IMR-90 (cell line): ENCODE measurements around the gene MAN1C1. TPM values are rescaled to one million over a fixed set of nuclear protein-coding genes. Genes with fewer than 3 reads are reported as not detected.

Experiments
- ATAC-seq: fragments of 200-7000 bp; cut with Tn5 transposase; 2 replicates; pipeline ENCODE4 v1.9.1; 2020; ENCODE audit warnings: low read depth, mild to moderate bottlenecking, moderate library complexity
- BruUV-seq: library from RNA; stranded (reverse); fragments of 400-500 nt; replicated peaks from 2 replicates; lab custom pipeline; 2021; lab: Mats Ljungman, UMichigan
- CTCF ChIA-PET: fragments of 300-600 bp; formaldehyde crosslinking; extraction: SDS; loops from one replicate; lab custom pipeline; 2021; ENCODE audit warnings: antibody characterized with exemption; lab: Yijun Ruan, JAX
- POLR2A ChIA-PET: fragments of 300-600 bp; sonication (Branson Sonifier 250); formaldehyde crosslinking; loops from one replicate; lab custom pipeline; 2022; ENCODE audit warnings: antibody characterized with exemption; ENCODE audit not compliant: unreplicated experiment; lab: Charles Lee
- DNase-seq: peaks from one replicate; pipeline ENCODE4 v3.0.0; 2013
- H2AFZ ChIP-seq: replicated peaks from 2 replicates; pipeline ENCODE3; 2013; ENCODE audit warnings: low read length, mild to moderate bottlenecking; ENCODE audit not compliant: poor library complexity
- H2AK5ac ChIP-seq: 2 replicates; pipeline ENCODE4 v1.6.1; 2013; ENCODE audit warnings: low read depth, low read length, inconsistent platforms
- H2AK9ac ChIP-seq: replicated peaks from 2 replicates; pipeline ENCODE3; 2013; ENCODE audit warnings: mild to moderate bottlenecking, low read depth, low read length, moderate library complexity; ENCODE audit not compliant: poor library complexity
- H2BK120ac ChIP-seq: 2 replicates; pipeline ENCODE4 v1.6.1; 2013; ENCODE audit warnings: low read depth, low read length, inconsistent platforms
- H2BK15ac ChIP-seq: 3 replicates; pipeline ENCODE4 v1.6.1; 2013; ENCODE audit warnings: low read depth, low read length, inconsistent platforms
- H2BK20ac ChIP-seq: 2 replicates; pipeline ENCODE4 v1.6.1; 2013; ENCODE audit warnings: low read depth, mild to moderate bottlenecking, inconsistent platforms, low read length, moderate library complexity
- H2BK5ac ChIP-seq: 2 replicates; pipeline ENCODE4 v1.6.1; 2013; ENCODE audit warnings: mild to moderate bottlenecking, low read depth, low read length, inconsistent platforms; ENCODE audit not compliant: poor library complexity, severe bottlenecking
- H3K14ac ChIP-seq: replicated peaks from 2 replicates; pipeline ENCODE4 v1.6.1; 2013; ENCODE audit warnings: low read depth, low read length, inconsistent platforms
- H3K18ac ChIP-seq: 2 replicates; pipeline ENCODE4 v1.6.1; 2013; ENCODE audit warnings: low read depth, low read length, control low read depth
- H3K23ac ChIP-seq: 2 replicates; pipeline ENCODE4 v1.6.1; 2013; ENCODE audit warnings: low read depth, low read length, inconsistent platforms
- H3K27ac ChIP-seq: 2 replicates; pipeline ENCODE4 v1.5.1; 2013; ENCODE audit warnings: mild to moderate bottlenecking, control low read depth, low read length; ENCODE audit not compliant: insufficient read depth
- H3K27me3 ChIP-seq: 2 replicates; pipeline ENCODE4 v1.6.1; 2013; ENCODE audit warnings: low read length; ENCODE audit not compliant: control insufficient read depth, insufficient read depth
- H3K36me3 ChIP-seq: 2 replicates; pipeline ENCODE4 v1.6.1; 2013; ENCODE audit warnings: low read length, mixed read lengths; ENCODE audit not compliant: control insufficient read depth, insufficient read depth
- H3K4ac ChIP-seq: 2 replicates; pipeline ENCODE4 v1.6.1; 2013; ENCODE audit warnings: low read depth, low read length, inconsistent platforms
- H3K4me1 ChIP-seq: 2 replicates; pipeline ENCODE4 v1.6.1; 2013; ENCODE audit warnings: low read length, mixed read lengths; ENCODE audit not compliant: control insufficient read depth, insufficient read depth
- H3K4me2 ChIP-seq: 2 replicates; pipeline ENCODE4 v1.6.1; 2013; ENCODE audit warnings: low read depth, mild to moderate bottlenecking, control low read depth, low read length, moderate library complexity
- H3K4me3 ChIP-seq: 2 replicates; pipeline ENCODE4 v1.5.1; 2013; ENCODE audit warnings: low read depth, mild to moderate bottlenecking, control low read depth, low read length, moderate library complexity; ENCODE audit not compliant: insufficient read depth
- H3K56ac ChIP-seq: 2 replicates; pipeline ENCODE4 v1.6.1; 2013; ENCODE audit warnings: low read length, inconsistent platforms; ENCODE audit not compliant: insufficient read depth; ENCODE audit errors: extremely low read depth
- H3K79me1 ChIP-seq, 2 experiments: 2 replicates each; pipeline ENCODE4 v1.6.1; 2013; ENCODE audit warnings: low read length in 2 of 2, inconsistent platforms in 1 of 2, low read depth in 1 of 2
- H3K9ac ChIP-seq: 2 replicates; pipeline ENCODE4 v1.6.1; 2013; ENCODE audit warnings: low read depth, low read length, control low read depth
- H3K9me1 ChIP-seq: 2 replicates; pipeline ENCODE4 v1.6.1; 2013; ENCODE audit warnings: low read length, inconsistent platforms; ENCODE audit not compliant: insufficient read depth
- H3K9me3 ChIP-seq: 2 replicates; pipeline ENCODE4 v1.6.1; 2013; ENCODE audit warnings: low read length; ENCODE audit not compliant: control insufficient read depth, insufficient read depth
- H4K20me1 ChIP-seq: 2 replicates; pipeline ENCODE4 v1.6.1; 2013; ENCODE audit warnings: low read length, inconsistent platforms; ENCODE audit not compliant: insufficient read depth
- H4K5ac ChIP-seq: 2 replicates; pipeline ENCODE4 v1.6.1; 2013; ENCODE audit warnings: mild to moderate bottlenecking, low read depth, low read length, control low read depth
- H4K8ac ChIP-seq, 2 experiments: 2 replicates each; pipeline ENCODE4 v1.6.1; 2013; ENCODE audit warnings: low read depth in 2 of 2, low read length in 2 of 2, control low read depth in 1 of 2, inconsistent platforms in 1 of 2
- H4K91ac ChIP-seq: 2 replicates; pipeline ENCODE4 v1.6.1; 2013; ENCODE audit warnings: low read depth, low read length, inconsistent platforms; ENCODE audit not compliant: insufficient read depth
- MAFK ChIP-seq: IDR thresholded peaks from 2 replicates; pipeline ENCODE4 v1.6.1; 2012; ENCODE audit warnings: low read depth, low read length, improper control_type of control experiment
- NFE2L2 ChIP-seq: fragments of 150-350 bp; IDR thresholded peaks from 2 replicates; pipeline ENCODE4 v1.6.1; 2016; ENCODE audit warnings: low read depth, mild to moderate bottlenecking, low read length
- SMC3 ChIP-seq: fragments of 150-350 bp; IDR thresholded peaks from 2 replicates; pipeline ENCODE4 v1.6.1; 2016; ENCODE audit warnings: low read depth, mild to moderate bottlenecking, antibody characterized with exemption, low read length, moderate library complexity
- WGBS, 2 experiments: methylation state at CpG; one replicate each; pipeline versions ENCODE4 v1.1.5 to v1.1.7; 2013; ENCODE audit warnings: missing lambda C conversion rate in 2 of 2; ENCODE audit not compliant: insufficient read length in 1 of 2; ENCODE audit errors: extremely low coverage in 2 of 2; 5-methylcytosine and 5-hydroxymethylcytosine counted together
- dilution Hi-C: fragments of 300-500 bp; cut with HindIII; formaldehyde crosslinking; loops from one replicate; pipeline ENCODE4 v1.14.3; 2018; ENCODE audit warnings: low sequenced_read_pairs; ENCODE audit not compliant: unreplicated experiment
- in situ Hi-C: fragments of 300-500 bp; cut with MboI; formaldehyde crosslinking; loops from 3 replicates; pipeline ENCODE4 v1.14.3; 2019; ENCODE audit warnings: low sequenced_read_pairs, inconsistent platforms, mixed read lengths
- intact Hi-C: fragments of 100-400 bp; cut with micrococcal nuclease; formaldehyde crosslinking; loops from 2 replicates; pipeline ENCODE4 v1.10.0; 2022
- polyA plus RNA-seq, 3 experiments: library from polyadenylated mRNA; depleted of rRNA; stranded (reverse); fragments of >200 nt; gene quantifications; 2 replicates each; pipeline ENCODE4 v1.2.3, GENCODE V29; 2012; ENCODE audit warnings: low replicate concordance in 1 of 3
- total RNA-seq: library from RNA; depleted of rRNA; stranded (reverse); fragments of >200 nt; gene quantifications from 2 replicates; pipeline ENCODE4 v1.2.3, GENCODE V29; 2012

Gene MAN1C1
- total and polyA plus RNA-seq, 2 of the 4 experiments (the other 2 are of a cell fraction), result 3.2 to 11.3 TPM

DNA sequence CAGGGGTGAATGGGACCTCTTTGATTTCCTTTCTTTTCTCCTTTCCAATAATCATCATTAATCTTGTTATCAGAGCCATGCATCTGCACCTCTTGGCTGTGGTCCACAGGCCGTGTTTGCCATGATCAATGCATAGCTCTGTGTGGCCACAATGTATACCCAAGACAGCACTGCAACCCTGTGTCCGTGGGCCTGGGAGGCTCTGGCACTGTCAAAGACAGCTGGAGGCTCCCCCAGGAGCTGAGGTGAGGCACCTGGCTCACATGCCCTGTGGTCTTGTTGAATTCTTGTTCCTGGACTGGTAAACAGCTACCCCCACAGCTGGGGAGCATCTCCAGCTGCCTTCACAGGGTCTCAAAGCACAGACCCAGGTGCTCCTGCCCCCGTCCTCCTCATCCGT lies 116.2 kb downstream of the MAN1C1 start:
- Histone ChIP-seq H2BK20ac (no peak overlapping the region), H3K79me1 (no peaks in the 10 kb centered on the region; a peak in 3 of 4 replicates), H3K36me3 (no peaks in the 10 kb centered on the region), H4K8ac (no peak overlapping the region), H4K20me1 (peaks cover 9% of the 10 kb centered on the region; the same call in 1 of the 2 replicates), H2BK120ac (no peak overlapping the region), H4K5ac (no peak overlapping the region), H3K9ac (no peak overlapping the region), H3K14ac (no peak overlapping the region), H2BK5ac (no peak overlapping the region), H4K91ac (no peak overlapping the region), H3K4ac (no peak overlapping the region), H3K18ac (no peak overlapping the region), H3K27me3 (no peaks in the 10 kb centered on the region), H2AK5ac (no peak overlapping the region), H3K4me2 (no peak overlapping the region), H3K4me1 (peaks cover 8% of the 10 kb centered on the region), H3K27ac (no peak overlapping the region), H3K56ac (no peak overlapping the region), H2AFZ (no peak overlapping the region), H3K23ac (no peak overlapping the region), H3K9me1 (peaks cover 8% of the 10 kb centered on the region; the same call in 1 of the 2 replicates), H2BK15ac (no peak overlapping the region), H2AK9ac (no peak overlapping the region), H3K9me3 (no peaks in the 10 kb centered on the region), H3K4me3 (no peak overlapping the region)
- dilution Hi-C loops (no loop called here), intact Hi-C loops (no loop called here), in situ Hi-C loops (no loop called here)
- DNase-seq (no peak), ATAC-seq (no peak)
- 92% methylated on average over 2 of the region's 4 CpGs; no CpG with 5 or more reads in 1 of the 2 experiments for WGBS, 2 experiments
- no TSS peak for BruUV-seq
- CTCF ChIA-PET, result no interaction called here
- no peak for TF ChIP-seq NFE2L2
- TF ChIP-seq MAFK, result no peak
- TF ChIP-seq SMC3, result no peak
- POLR2A ChIA-PET, result no interaction called here
